A549 (cell line): ENCODE results near the gene RFWD3. TPM values are rescaled to one million over a fixed set of nuclear protein-coding genes. Genes with fewer than 3 reads are reported as not detected.

Source experiments
- ATAC-seq, 2 experiments: fragments of 200-7000 bp in 1 of 2; fragments of >200 bp in 1 of 2; cut with Nextera tagmentation in 1 of 2; cut with Tn5 transposase in 1 of 2; 3 replicates each; pipeline versions ENCODE4 v1.8.0 to v1.9.1; 2018 to 2020; ENCODE audit warnings: mild to moderate bottlenecking in 1 of 2, moderate library complexity in 1 of 2
- CTCF ChIA-PET: fragments of 300-600 bp; sonication (Branson Sonifier 250); formaldehyde crosslinking; extraction: SDS; loops from one replicate; lab custom pipeline; 2021; ENCODE audit warnings: antibody characterized with exemption, inconsistent platforms; lab: Yijun Ruan, JAX
- POLR2A ChIA-PET: fragments of 350-600 bp; formaldehyde crosslinking; extraction: SDS; loops from one replicate; lab custom pipeline; 2021; ENCODE audit warnings: antibody characterized with exemption, inconsistent platforms; lab: Yijun Ruan, JAX
- DNase-seq, 2 experiments: peaks; one replicate each; pipeline versions ENCODE4 v3.0.0 to v3.0.0-alpha.2; 2011 to 2016; ENCODE audit warnings: low read depth in 1 of 2, low spot score in 1 of 2
- FAIRE-seq: peaks from 2 replicates; lab custom pipeline; 2011; peaks lifted over from hg19 to GRCh38; lab: Jason Lieb, UNC
- H3K27ac ChIP-seq, 2 experiments: fragments of >200 bp; sonication (Bioruptor Twin); formaldehyde crosslinking; 3 replicates each; pipeline ENCODE4 v1.5.1; 2016 to 2017
- H3K4me1 ChIP-seq: fragments of >200 bp; sonication (Bioruptor Twin); formaldehyde crosslinking; 3 replicates; pipeline ENCODE4 v1.6.1; 2016
- H3K4me2 ChIP-seq: fragments of >200 bp; sonication (Bioruptor Twin); formaldehyde crosslinking; 3 replicates; pipeline ENCODE4 v1.6.1; 2016
- H3K4me3 ChIP-seq: fragments of >200 bp; sonication (Bioruptor Twin); formaldehyde crosslinking; 3 replicates; pipeline ENCODE4 v1.5.1; 2016
- H3K9me3 ChIP-seq: fragments of >200 bp; sonication (Bioruptor Twin); formaldehyde crosslinking; 3 replicates; pipeline ENCODE4 v1.6.1; 2016
- BHLHE40 ChIP-seq: IDR thresholded peaks from 2 replicates; pipeline ENCODE4 v1.6.1; 2012; ENCODE audit warnings: low read depth, low read length, inconsistent platforms
- EHMT2 ChIP-seq: fragments of 200-600 bp; sonication (generic); IDR thresholded peaks from 2 replicates; pipeline ENCODE4 v1.6.1; 2016; ENCODE audit warnings: antibody characterized with exemption, low read depth, mild to moderate bottlenecking, moderate library complexity
- ESRRA ChIP-seq: fragments of 150-350 bp; IDR thresholded peaks from 2 replicates; pipeline ENCODE4 v1.6.1; 2014; ENCODE audit warnings: mild to moderate bottlenecking, low read length, borderline replicate concordance
- FOSB ChIP-seq: fragments of 250-450 bp; sonication (Bioruptor Pico); IDR thresholded peaks from 2 replicates; pipeline ENCODE4 v1.5.0; 2020; ENCODE audit warnings: mild to moderate bottlenecking, moderate library complexity
- GATA3 ChIP-seq: IDR thresholded peaks from 2 replicates; pipeline ENCODE4 v1.6.1; 2012; ENCODE audit warnings: borderline replicate concordance
- HOXA7 ChIP-seq: fragments of 250-450 bp; sonication (Bioruptor Pico); IDR thresholded peaks from 2 replicates; pipeline ENCODE4 v1.5.0; 2020; ENCODE audit warnings: mild to moderate bottlenecking, moderate library complexity
- JUN ChIP-seq, 2 experiments: fragments of >200 bp; sonication (Bioruptor Twin); formaldehyde crosslinking; IDR thresholded peaks; 2 replicates in 1 of 2; 3 replicates in 1 of 2; pipeline ENCODE4 v1.6.1; 2016 to 2017
- MAFK ChIP-seq: fragments of 450-650 bp; IDR thresholded peaks from 2 replicates; pipeline ENCODE4 v1.6.1; 2014; ENCODE audit not compliant: partially characterized antibody
- RAD21 ChIP-seq, 2 experiments: fragments of >200 bp in 1 of 2; sonication (Bioruptor Twin) in 1 of 2; formaldehyde crosslinking in 1 of 2; IDR thresholded peaks in 1 of 2; conservative IDR thresholded peaks in 1 of 2; 2 replicates in 1 of 2; 3 replicates in 1 of 2; pipeline ENCODE4 v1.6.1; 2012 to 2018; ENCODE audit warnings: inconsistent platforms in 1 of 2
- SMC3 ChIP-seq: fragments of >200 bp; sonication (Bioruptor Twin); formaldehyde crosslinking; IDR thresholded peaks from 3 replicates; pipeline ENCODE4 v1.6.1; 2018; ENCODE audit warnings: inconsistent platforms
- TP53 ChIP-seq: fragments of 250-450 bp; sonication (Bioruptor Pico); IDR thresholded peaks from 2 replicates; pipeline ENCODE4 v1.5.0; 2021; ENCODE audit warnings: mild to moderate bottlenecking, moderate library complexity
- ZFP36 ChIP-seq: fragments of 450-650 bp; IDR thresholded peaks from 2 replicates; pipeline ENCODE4 v1.6.1; 2014; ENCODE audit warnings: borderline replicate concordance; ENCODE audit not compliant: partially characterized antibody
- WGBS: methylation state at CpG from one replicate; pipeline ENCODE4 v1.1.6; 2017; ENCODE audit errors: missing lambda C conversion rate; 5-methylcytosine and 5-hydroxymethylcytosine counted together
- polyA plus RNA-seq, 4 experiments: library from polyadenylated mRNA; depleted of rRNA in 3 of 4; stranded (reverse); fragments of >200 nt; fragmentation: RNase III in 1 of 4; extraction: RNeasy Plus Mini Kit Qiagen cat#74134 plus additional on column Dnase treatment in 1 of 4; gene quantifications; 2 replicates in 3 of 4; 3 replicates in 1 of 4; pipeline ENCODE4 v1.2.3, GENCODE V29; 2011 to 2017
- TF ChIP-seq, protein P1 (sequence below): fragments of 250-450 bp; sonication (Bioruptor Pico); IDR thresholded peaks from 2 replicates; pipeline ENCODE4 v1.5.0; 2021; ENCODE audit warnings: mild to moderate bottlenecking, moderate library complexity, borderline replicate concordance
- TF ChIP-seq, protein P2 (sequence below): fragments of 200-600 bp; sonication (generic); IDR thresholded peaks from 2 replicates; pipeline ENCODE4 v1.6.1; 2016; ENCODE audit warnings: antibody characterized with exemption, mild to moderate bottlenecking, moderate library complexity
- TF ChIP-seq, protein P3 (sequence below): fragments of 150-350 bp; IDR thresholded peaks from 2 replicates; pipeline ENCODE4 v1.6.1; 2014; ENCODE audit warnings: low read depth, mild to moderate bottlenecking, low read length
- TF ChIP-seq, protein P4 (sequence below): fragments of 250-450 bp; sonication (Bioruptor Pico); IDR thresholded peaks from 2 replicates; pipeline ENCODE4 v1.5.0; 2020; ENCODE audit warnings: low read depth, mild to moderate bottlenecking, moderate library complexity
- TF ChIP-seq, protein P5 (sequence below): fragments of >200 bp; sonication (Bioruptor Twin); formaldehyde crosslinking; IDR thresholded peaks from 3 replicates; pipeline ENCODE4 v1.5.1; 2016
- TF ChIP-seq, protein P6 (sequence below): fragments of >200 bp; sonication (Bioruptor Twin); formaldehyde crosslinking; IDR thresholded peaks from 2 replicates; pipeline ENCODE4 v1.6.1; 2016
- TF ChIP-seq, protein P7 (sequence below): IDR thresholded peaks from 2 replicates; pipeline ENCODE4 v1.6.1; 2012

Gene RFWD3
- polyA plus RNA-seq, 2 of the 4 experiments (the other 2 are of a cell fraction), result 36.1 to 50.6 TPM

DNA sequence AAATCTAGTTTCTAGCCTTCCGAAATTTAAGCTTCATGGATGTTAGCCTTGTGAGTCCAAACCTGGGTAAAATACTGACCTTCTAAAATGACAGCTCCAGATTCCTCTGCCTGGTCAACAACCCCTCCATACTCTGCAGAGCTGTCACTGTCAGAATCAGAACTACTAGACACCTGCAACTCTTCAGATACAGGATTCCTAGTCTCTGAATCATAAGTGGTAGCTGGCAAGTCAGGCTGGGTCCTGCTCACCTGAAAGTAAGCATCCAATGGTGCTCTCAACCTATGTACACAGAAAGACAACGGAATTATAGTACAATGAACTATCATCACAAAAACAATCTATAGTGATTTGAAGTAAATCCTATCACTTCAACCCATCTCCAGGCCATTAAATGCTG is 14.8 kb downstream of the RFWD3 start:
- WGBS, result 91% methylated on average over 2 of the region's 2 CpGs
- Histone ChIP-seq H3K9me3 (no peaks in the 10 kb centered on the region), H3K4me1 (no peaks in the 10 kb centered on the region), H3K27ac (no peak overlapping the region), H3K4me2 (no peak overlapping the region), H3K4me3 (no peak overlapping the region)
- CTCF ChIA-PET, result interaction anchor here (0.6 to 3.2 kb wide), 17 partner anchors 8 to 343 kb away, joined by 3 to 14 read pairs (median 5); no protein-coding TSS in a partner anchor
- FAIRE-seq, result no peak
- TF ChIP-seq HOXA7 (CRISPR knock-in tag) (no peak), TP53 (CRISPR knock-in tag) (no peak), ESRRA (no peak), BHLHE40 (no peak), JUN (IDR thresholded peaks at IDR 0.05) (no peak)
- TF ChIP-seq, protein P1, sequence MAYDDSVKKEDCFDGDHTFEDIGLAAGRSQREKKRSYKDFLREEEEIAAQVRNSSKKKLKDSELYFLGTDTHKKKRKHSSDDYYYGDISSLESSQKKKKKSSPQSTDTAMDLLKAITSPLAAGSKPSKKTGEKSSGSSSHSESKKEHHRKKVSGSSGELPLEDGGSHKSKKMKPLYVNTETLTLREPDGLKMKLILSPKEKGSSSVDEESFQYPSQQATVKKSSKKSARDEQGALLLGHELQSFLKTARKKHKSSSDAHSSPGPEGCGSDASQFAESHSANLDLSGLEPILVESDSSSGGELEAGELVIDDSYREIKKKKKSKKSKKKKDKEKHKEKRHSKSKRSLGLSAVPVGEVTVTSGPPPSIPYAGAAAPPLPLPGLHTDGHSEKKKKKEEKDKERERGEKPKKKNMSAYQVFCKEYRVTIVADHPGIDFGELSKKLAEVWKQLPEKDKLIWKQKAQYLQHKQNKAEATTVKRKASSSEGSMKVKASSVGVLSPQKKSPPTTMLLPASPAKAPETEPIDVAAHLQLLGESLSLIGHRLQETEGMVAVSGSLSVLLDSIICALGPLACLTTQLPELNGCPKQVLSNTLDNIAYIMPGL (CRISPR knock-in tag), result no peak
- TF ChIP-seq, protein P2, sequence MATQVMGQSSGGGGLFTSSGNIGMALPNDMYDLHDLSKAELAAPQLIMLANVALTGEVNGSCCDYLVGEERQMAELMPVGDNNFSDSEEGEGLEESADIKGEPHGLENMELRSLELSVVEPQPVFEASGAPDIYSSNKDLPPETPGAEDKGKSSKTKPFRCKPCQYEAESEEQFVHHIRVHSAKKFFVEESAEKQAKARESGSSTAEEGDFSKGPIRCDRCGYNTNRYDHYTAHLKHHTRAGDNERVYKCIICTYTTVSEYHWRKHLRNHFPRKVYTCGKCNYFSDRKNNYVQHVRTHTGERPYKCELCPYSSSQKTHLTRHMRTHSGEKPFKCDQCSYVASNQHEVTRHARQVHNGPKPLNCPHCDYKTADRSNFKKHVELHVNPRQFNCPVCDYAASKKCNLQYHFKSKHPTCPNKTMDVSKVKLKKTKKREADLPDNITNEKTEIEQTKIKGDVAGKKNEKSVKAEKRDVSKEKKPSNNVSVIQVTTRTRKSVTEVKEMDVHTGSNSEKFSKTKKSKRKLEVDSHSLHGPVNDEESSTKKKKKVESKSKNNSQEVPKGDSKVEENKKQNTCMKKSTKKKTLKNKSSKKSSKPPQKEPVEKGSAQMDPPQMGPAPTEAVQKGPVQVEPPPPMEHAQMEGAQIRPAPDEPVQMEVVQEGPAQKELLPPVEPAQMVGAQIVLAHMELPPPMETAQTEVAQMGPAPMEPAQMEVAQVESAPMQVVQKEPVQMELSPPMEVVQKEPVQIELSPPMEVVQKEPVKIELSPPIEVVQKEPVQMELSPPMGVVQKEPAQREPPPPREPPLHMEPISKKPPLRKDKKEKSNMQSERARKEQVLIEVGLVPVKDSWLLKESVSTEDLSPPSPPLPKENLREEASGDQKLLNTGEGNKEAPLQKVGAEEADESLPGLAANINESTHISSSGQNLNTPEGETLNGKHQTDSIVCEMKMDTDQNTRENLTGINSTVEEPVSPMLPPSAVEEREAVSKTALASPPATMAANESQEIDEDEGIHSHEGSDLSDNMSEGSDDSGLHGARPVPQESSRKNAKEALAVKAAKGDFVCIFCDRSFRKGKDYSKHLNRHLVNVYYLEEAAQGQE, result no peak
- TF ChIP-seq, protein P3, sequence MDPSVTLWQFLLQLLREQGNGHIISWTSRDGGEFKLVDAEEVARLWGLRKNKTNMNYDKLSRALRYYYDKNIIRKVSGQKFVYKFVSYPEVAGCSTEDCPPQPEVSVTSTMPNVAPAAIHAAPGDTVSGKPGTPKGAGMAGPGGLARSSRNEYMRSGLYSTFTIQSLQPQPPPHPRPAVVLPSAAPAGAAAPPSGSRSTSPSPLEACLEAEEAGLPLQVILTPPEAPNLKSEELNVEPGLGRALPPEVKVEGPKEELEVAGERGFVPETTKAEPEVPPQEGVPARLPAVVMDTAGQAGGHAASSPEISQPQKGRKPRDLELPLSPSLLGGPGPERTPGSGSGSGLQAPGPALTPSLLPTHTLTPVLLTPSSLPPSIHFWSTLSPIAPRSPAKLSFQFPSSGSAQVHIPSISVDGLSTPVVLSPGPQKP, result no peak
- TF ChIP-seq, protein P4, sequence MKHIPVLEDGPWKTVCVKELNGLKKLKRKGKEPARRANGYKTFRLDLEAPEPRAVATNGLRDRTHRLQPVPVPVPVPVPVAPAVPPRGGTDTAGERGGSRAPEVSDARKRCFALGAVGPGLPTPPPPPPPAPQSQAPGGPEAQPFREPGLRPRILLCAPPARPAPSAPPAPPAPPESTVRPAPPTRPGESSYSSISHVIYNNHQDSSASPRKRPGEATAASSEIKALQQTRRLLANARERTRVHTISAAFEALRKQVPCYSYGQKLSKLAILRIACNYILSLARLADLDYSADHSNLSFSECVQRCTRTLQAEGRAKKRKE (CRISPR knock-in tag), result no peak
- TF ChIP-seq, protein P5, sequence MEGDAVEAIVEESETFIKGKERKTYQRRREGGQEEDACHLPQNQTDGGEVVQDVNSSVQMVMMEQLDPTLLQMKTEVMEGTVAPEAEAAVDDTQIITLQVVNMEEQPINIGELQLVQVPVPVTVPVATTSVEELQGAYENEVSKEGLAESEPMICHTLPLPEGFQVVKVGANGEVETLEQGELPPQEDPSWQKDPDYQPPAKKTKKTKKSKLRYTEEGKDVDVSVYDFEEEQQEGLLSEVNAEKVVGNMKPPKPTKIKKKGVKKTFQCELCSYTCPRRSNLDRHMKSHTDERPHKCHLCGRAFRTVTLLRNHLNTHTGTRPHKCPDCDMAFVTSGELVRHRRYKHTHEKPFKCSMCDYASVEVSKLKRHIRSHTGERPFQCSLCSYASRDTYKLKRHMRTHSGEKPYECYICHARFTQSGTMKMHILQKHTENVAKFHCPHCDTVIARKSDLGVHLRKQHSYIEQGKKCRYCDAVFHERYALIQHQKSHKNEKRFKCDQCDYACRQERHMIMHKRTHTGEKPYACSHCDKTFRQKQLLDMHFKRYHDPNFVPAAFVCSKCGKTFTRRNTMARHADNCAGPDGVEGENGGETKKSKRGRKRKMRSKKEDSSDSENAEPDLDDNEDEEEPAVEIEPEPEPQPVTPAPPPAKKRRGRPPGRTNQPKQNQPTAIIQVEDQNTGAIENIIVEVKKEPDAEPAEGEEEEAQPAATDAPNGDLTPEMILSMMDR, result no peak
- TF ChIP-seq, protein P6, sequence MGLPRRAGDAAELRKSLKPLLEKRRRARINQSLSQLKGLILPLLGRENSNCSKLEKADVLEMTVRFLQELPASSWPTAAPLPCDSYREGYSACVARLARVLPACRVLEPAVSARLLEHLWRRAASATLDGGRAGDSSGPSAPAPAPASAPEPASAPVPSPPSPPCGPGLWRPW, result no peak
- peak; percentile 28 to 50; a peak in 2 of 6 replicates for ATAC-seq
- POLR2A ChIA-PET, result interaction anchor here (0.6 to 1.3 kb wide), 3 partner anchors 22 to 210 kb away, joined by 3 read pairs; partner anchors contain the start of gene GLG1
- DNase-seq, result no peak

DNA sequence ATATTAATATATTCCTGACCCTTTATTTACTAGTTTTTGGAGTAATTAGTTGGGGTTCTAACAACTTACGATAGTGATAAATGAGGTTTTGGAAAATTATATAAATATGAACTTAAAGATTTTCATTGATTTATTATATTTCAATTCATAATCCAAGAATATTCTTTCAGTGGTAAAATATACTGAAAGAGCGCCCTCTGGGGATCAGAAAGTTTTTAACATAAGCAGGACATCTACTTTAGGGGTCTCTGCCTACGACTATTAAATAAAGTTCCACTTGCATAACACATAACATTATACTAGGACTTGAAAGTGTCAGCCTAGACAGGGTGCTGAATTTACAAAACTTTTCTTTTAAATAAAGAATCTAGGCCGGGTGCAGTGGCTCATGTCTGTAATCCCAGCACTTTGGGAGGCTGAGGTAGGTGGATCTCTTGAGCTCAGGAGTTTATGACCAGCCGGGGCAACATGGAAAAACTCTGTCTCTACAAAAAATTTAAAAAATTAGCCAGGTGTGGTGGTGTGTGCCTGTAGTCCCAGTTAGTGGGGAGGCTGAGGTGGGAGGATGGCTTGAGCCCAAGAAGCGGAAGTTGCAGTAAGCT is 15.6 kb downstream of the RFWD3 start:
- Histone ChIP-seq H3K4me3 (no peak overlapping the region), H3K9me3 (no peaks in the 10 kb centered on the region), H3K4me2 (no peak overlapping the region), H3K27ac (no peak overlapping the region), H3K4me1 (no peaks in the 10 kb centered on the region)
- ChIA-PET CTCF (interaction anchor here (0.6 to 3.2 kb wide), 16 partner anchors 9 to 343 kb away, joined by 3 to 14 read pairs (median 6); no protein-coding TSS in a partner anchor), POLR2A (interaction anchor here (0.6 to 1.3 kb wide), 3 partner anchors 23 to 211 kb away, joined by 3 read pairs; partner anchors contain the start of gene GLG1)
- peak in 1 of 2 experiments; percentile 20; a peak in 1 of 5 replicates for TF ChIP-seq RAD21 (conservative IDR thresholded peaks at IDR 0.05 in 1 of 2, IDR thresholded peaks at IDR 0.05 in 1 of 2)
- TF ChIP-seq MAFK, result no peak
- TF ChIP-seq SMC3, result 0 out of 3 replicates have a peak, but pooled peaks have one; percentile 8
- TF ChIP-seq FOSB (CRISPR knock-in tag), result no peak
- no peak for TF ChIP-seq GATA3
- TF ChIP-seq, protein P5, result peak; percentile 80
- TF ChIP-seq EHMT2, result no peak
- TF ChIP-seq, protein P7, sequence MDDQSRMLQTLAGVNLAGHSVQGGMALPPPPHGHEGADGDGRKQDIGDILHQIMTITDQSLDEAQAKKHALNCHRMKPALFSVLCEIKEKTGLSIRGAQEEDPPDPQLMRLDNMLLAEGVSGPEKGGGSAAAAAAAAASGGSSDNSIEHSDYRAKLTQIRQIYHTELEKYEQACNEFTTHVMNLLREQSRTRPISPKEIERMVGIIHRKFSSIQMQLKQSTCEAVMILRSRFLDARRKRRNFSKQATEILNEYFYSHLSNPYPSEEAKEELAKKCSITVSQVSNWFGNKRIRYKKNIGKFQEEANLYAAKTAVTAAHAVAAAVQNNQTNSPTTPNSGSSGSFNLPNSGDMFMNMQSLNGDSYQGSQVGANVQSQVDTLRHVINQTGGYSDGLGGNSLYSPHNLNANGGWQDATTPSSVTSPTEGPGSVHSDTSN, result no peak
- TF ChIP-seq ZFP36, result no peak
- DNase-seq (peak in 1 of 2 experiments; percentile 29), FAIRE-seq (no peak), ATAC-seq (peak in 1 of 2 experiments; percentile 53; a peak in 3 of 6 replicates)
- 56% methylated on average over 6 of the region's 6 CpGs for whole genome bisulfite sequencing
